B cell (primary cell): ENCODE results near the gene VWA5B1.

ENCODE experiments used
- CTCF ChIP-seq: fragments of 200-600 bp; IDR thresholded peaks from one replicate; pipeline ENCODE4 v1.8.0; 2022; ENCODE audit warnings: antibody characterized with exemption, mild to moderate bottlenecking
- EZH2 ChIP-seq: IDR thresholded peaks from 2 replicates; pipeline ENCODE4 v1.6.1; 2012; ENCODE audit warnings: borderline replicate concordance, low read depth, mild to moderate bottlenecking, moderate library complexity, low read length; ENCODE audit not compliant: insufficient read depth, poor library complexity, severe bottlenecking

GRCh38 chr1:20323613-20323920, 32.9 kb downstream of the VWA5B1 start:
- TF ChIP-seq EZH2 (no peak), CTCF (no peak)
